Loucy (cell line): ENCODE measurements around the gene NXPE2.

Experiments used
- H2AFZ ChIP-seq: fragments of 200-600 bp; sonication (generic); 2 replicates; pipeline ENCODE4 v1.6.0; 2016; ENCODE audit warnings: antibody characterized with exemption, mild to moderate bottlenecking, low read length, moderate library complexity
- H3F3A ChIP-seq: fragments of 200-600 bp; 2 replicates; pipeline ENCODE4 v1.6.0; 2016; ENCODE audit warnings: antibody characterized with exemption, low read depth, mild to moderate bottlenecking
- H3K27me3 ChIP-seq: fragments of 200-600 bp; sonication (generic); 2 replicates; pipeline ENCODE4 v1.6.1; 2014; ENCODE audit warnings: low read length, mild to moderate bottlenecking; ENCODE audit not compliant: insufficient read depth, poor library complexity, severe bottlenecking
- H3K36me3 ChIP-seq: fragments of 200-600 bp; sonication (generic); 2 replicates; pipeline ENCODE4 v1.6.1; 2016; ENCODE audit warnings: low read length; ENCODE audit not compliant: insufficient read depth
- H3K4me1 ChIP-seq: fragments of 200-600 bp; sonication (generic); 2 replicates; pipeline ENCODE4 v1.5.1; 2014; ENCODE audit warnings: low read length, mild to moderate bottlenecking; ENCODE audit not compliant: insufficient read depth, poor library complexity, severe bottlenecking
- H3K4me2 ChIP-seq: fragments of 200-600 bp; sonication (generic); 2 replicates; pipeline ENCODE4 v1.6.0; 2014; ENCODE audit warnings: antibody characterized with exemption, low read length, low read depth, mild to moderate bottlenecking; ENCODE audit not compliant: poor library complexity, severe bottlenecking
- H3K4me3 ChIP-seq: fragments of 200-600 bp; sonication (generic); 2 replicates; pipeline ENCODE4 v1.5.1; 2014; ENCODE audit warnings: low read length, mild to moderate bottlenecking, mixed read lengths; ENCODE audit not compliant: poor library complexity, severe bottlenecking
- H3K79me2 ChIP-seq: fragments of 200-600 bp; sonication (generic); 2 replicates; pipeline ENCODE4 v1.6.1; 2014; ENCODE audit warnings: low read length; ENCODE audit not compliant: insufficient read depth
- H3K9ac ChIP-seq: fragments of 200-600 bp; sonication (generic); 2 replicates; pipeline ENCODE4 v1.6.0; 2014; ENCODE audit warnings: mild to moderate bottlenecking, low read depth, low read length, moderate library complexity; ENCODE audit not compliant: poor library complexity, severe bottlenecking
- H3K9me2 ChIP-seq: fragments of 200-600 bp; sonication (generic); replicated peaks from 2 replicates; pipeline ENCODE4 v1.6.1; 2016; ENCODE audit warnings: low read depth, low read length, mixed read lengths
- H3K9me3 ChIP-seq: fragments of 200-600 bp; sonication (generic); 2 replicates; pipeline ENCODE4 v1.6.1; 2014; ENCODE audit warnings: mild to moderate bottlenecking, antibody characterized with exemption, low read length, low read depth; ENCODE audit not compliant: insufficient read depth
- H4K20me1 ChIP-seq: fragments of 200-600 bp; sonication (generic); 2 replicates; pipeline ENCODE4 v1.6.0; 2014; ENCODE audit warnings: antibody characterized with exemption, low read length, mild to moderate bottlenecking; ENCODE audit not compliant: insufficient read depth, poor library complexity, severe bottlenecking
- CTCF ChIP-seq: fragments of 200-600 bp; sonication (generic); conservative IDR thresholded peaks from 2 replicates; pipeline ENCODE4 v1.5.1; 2014; ENCODE audit warnings: mild to moderate bottlenecking, antibody characterized with exemption, low read length
- EZH2phosphoT487 ChIP-seq: fragments of 200-600 bp; IDR thresholded peaks from 2 replicates; pipeline ENCODE4 v1.6.1; 2018; ENCODE audit warnings: antibody characterized with exemption, mild to moderate bottlenecking, moderate library complexity, borderline replicate concordance

The NXPE2 gene

GRCh38 chr11:114745150-114745671 is 66.9 kb downstream of the NXPE2 start:
- H4K20me1 ChIP-seq, result no peaks in the 10 kb centered on the region
- no peak overlapping the region for H3K4me2 ChIP-seq
- H3K79me2 ChIP-seq, result no peaks in the 10 kb centered on the region
- no peaks in the 10 kb centered on the region for H3K27me3 ChIP-seq
- no peaks in the 10 kb centered on the region for H3K9me3 ChIP-seq
- H3K4me3 ChIP-seq, result no peak overlapping the region
- no peaks in the 10 kb centered on the region for H3K36me3 ChIP-seq
- no peak for TF ChIP-seq CTCF
- no peak for TF ChIP-seq EZH2phosphoT487
- no peak overlapping the region for H3K9ac ChIP-seq
- H2AFZ ChIP-seq, result no peak overlapping the region
- H3F3A ChIP-seq, result no peaks in the 10 kb centered on the region
- no peaks in the 10 kb centered on the region for H3K9me2 ChIP-seq
- no peaks in the 10 kb centered on the region for H3K4me1 ChIP-seq

- Histone ChIP-seq H2AFZ (no peak overlapping the region), H3K79me2 (no peaks in the 10 kb centered on the region), H3K4me2 (no peak overlapping the region), H3K9me2 (no peaks in the 10 kb centered on the region), H3K9ac (no peak overlapping the region), H3K27me3 (no peaks in the 10 kb centered on the region), H3K4me1 (no peaks in the 10 kb centered on the region), H3K4me3 (no peak overlapping the region), H3K36me3 (no peaks in the 10 kb centered on the region), H4K20me1 (no peaks in the 10 kb centered on the region), H3K9me3 (no peaks in the 10 kb centered on the region), H3F3A (no peaks in the 10 kb centered on the region)
- TF ChIP-seq CTCF, result no peak
- no peak for TF ChIP-seq EZH2phosphoT487
Measured at GRCh38 chr11:114746013-114746412, 67.7 kb downstream of the NXPE2 start.
